Airway epithelial cell (primary cell): Measurements from ENCODE around the gene RMI1. TPM values are rescaled to one million over a fixed set of nuclear protein-coding genes. Genes with fewer than 3 reads are reported as not detected.

ENCODE experiments used
- total RNA-seq: library from RNA; depleted of rRNA; stranded (reverse); fragments of >200 nt; gene quantifications from 2 replicates; pipeline ENCODE4 v1.2.3, GENCODE V29; 2015

Gene RMI1
- total RNA-seq = 3.5 and 4.1 TPM in 2 replicates

DNA sequence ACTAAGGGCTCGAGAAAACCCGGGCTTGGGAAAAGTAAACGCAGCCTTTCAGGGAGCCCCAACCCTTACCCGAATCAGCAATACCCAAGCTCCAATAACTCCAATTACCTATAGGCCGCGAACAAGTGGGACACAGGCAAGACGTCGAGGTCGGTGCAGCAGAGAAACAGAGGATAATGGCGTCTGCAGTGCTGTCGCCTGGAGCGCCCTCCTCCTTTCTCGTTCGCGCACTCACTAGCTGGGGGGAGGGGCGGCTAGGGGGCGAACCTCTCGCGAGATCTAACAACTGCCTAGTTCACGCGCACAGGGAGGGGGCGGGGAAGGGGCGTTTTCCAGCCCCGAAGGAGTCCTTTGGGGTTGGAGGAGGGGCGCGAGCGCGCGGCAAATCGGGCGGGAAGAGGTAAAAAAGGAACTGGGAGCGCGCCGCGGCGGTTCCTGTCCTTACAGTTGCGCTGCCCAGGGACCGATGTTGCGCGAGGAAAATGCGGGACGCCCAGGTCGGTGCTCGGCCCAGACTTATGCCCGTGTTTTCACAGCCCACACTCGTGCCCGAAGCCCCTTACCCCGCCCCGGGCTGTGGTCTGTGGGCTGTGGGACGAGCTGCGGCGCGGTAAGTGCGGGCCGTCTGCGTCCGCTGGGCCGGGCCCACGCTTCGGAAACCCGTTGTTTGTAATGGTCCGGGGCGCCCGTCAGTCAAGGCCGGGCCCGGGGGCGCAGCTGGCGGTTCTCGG lies at the start of gene RMI1:
Gene RMI1 (plus strand): TSS at position 411 of the 731 bp plus-strand sequence. CDS start 20,182 bp downstream, outside the sequence.

GRCh38 chr9:83979812-83980394 lies 702 bp upstream of the RMI1 start, which contains the start of gene HNRNPK:
Gene HNRNPK (minus strand): TSS chr9:83980215. CDS start chr9:83978252, 1,963 bp downstream.

Other genes with a start within 250 kb of the RMI1 start
- gene GKAP1, start 163.0 kb upstream of the RMI1 start, total RNA-seq = 0.56 and 3.5 TPM in 2 replicates
- gene KIF27, start 59.4 kb upstream of the RMI1 start, total RNA-seq = 1.1 and 1.8 TPM in 2 replicates
- 498 and 524 TPM in 2 replicates for gene HNRNPK, start 590 bp upstream of the RMI1 start, total RNA-seq